Left ventricle myocardium superior (tissue), 1 donor: ENCODE measurements around the gene POLL. TPM values are rescaled to one million over a fixed set of nuclear protein-coding genes. Genes with fewer than 3 reads are reported as not detected.

ENCODE experiments used
- ATAC-seq: fragments of 200-7000 bp; cut with Tn5 transposase; one replicate; pipeline ENCODE4 v1.9.1; 2020; ENCODE audit warnings: mild to moderate bottlenecking, moderate library complexity
- DNase-seq: peaks from one replicate; pipeline ENCODE4 v3.0.0-alpha.2; 2020
- intact Hi-C: fragments of 100-400 bp; cut with micrococcal nuclease; formaldehyde crosslinking; loops from one replicate; pipeline ENCODE4 v1.11.0; 2022
- total RNA-seq: library from RNA; stranded (reverse); fragmentation: NEBNext Ultra II Directional; extraction: Animal tissue kit (Norgen Biotek cat#: 25700); gene quantifications from one replicate; pipeline ENCODE4 v1.2.1, GENCODE V29; 2021
- donor health status: DM: no; HTN: yes; CAD: no; lungs with severe emphysema.

Gene POLL
- total RNA-seq, 1 donor from 2014 or later, result 20.1 TPM

DNA sequence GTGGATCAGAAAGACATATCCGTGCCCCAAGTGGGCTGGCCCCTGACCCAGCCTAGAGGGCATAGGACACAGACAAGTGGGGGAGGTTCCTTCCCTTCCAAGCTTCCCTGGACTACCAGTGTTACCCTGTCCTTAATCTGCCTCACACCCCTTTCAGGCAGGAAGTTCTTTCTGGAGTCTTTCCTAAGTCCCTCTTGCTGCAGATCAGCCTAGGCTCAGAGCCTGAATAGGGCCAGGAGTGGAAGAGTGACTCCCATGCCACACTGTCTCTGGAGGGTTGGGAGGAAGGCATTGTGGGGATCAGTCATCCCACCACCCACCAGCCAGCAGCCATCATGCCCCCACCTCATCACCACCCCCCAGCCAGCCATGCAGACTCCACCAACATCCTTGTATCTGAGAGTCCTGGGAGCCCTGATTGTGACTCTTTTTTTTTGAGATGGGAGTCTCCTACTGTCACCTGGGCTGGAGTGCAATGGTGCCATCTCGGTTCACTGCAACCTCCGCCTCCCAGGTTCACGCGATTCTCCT lies 22.6 kb downstream of the POLL start:
- intact Hi-C loops, result no loop called here
- DNase-seq, result no peak
- no peak for ATAC-seq

DNA sequence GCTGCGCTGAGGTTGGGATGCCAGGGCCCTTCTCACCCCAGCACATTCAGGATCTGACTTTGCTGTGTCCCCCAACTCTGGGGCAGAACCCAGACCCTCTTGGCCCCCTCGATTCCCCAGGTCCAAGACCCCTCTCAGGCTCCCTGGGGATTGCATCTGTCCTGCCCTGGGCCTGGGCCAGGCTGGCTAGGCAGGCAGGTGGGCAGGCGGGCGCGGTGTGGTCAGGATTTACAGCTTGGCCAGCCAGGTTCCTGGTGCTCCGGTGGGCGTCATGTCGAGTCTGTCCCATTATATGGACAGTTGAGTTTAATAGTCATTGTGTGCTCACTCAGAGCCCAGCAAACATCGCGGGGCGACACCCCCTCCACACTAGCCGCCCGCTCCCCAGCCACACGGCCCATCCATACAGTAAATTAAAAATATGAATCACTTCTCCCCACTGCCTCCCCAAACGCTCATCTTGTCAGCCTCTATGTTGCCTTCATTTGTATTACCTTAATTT lies 23.5 kb downstream of the POLL start:
- DNase-seq (no peak), ATAC-seq (no peak)
- intact Hi-C loops, result no loop called here

DNA sequence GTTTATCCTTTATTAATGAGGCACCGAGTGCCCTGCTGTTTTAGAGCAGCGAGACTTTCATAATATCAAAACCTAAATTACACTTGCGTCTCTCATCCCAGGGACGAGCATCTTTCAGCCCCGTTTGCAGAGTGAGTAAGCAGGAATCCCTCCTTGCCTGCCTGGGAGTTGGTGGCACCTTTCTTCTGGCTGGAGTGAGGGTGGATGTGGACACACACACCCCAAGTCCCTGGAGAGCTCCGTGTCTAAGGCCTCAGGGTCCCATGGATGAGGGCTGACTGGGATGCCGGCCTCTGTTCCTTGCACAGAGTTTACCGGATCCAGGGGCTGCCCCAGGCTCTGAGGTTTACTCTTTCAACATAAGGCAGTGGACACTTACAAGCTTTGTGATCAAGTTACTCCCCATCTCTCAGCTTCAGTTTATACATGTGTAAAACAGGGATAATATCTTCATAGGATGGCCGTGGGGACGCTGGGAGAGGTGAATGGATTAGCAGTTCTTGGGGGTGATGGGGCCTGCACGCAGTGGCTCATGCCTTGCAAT lies 24.5 kb downstream of the POLL start:
- no peak for DNase-seq
- intact Hi-C loops, result no loop called here
- no peak for ATAC-seq

DNA sequence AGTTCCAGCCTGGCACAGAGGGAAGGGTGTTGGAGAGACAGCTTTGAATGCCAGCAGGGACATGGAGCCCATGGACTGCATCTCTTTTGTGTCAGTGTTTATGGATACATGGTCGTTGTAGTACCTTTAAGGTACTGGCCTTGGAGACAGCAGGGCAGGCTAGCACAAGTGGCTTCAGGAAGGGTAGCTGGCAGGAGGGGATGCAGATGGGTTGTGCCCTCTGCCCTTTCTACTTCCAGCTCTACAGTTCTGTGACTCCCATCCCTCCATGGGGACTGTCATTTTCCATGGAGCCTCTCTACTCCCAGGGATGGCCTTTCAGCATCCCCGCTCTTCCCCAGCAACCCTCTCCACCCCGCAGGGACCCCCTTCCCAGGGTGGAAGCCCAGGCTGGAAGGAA lies 25.1 kb downstream of the POLL start:
- ATAC-seq (no peak), DNase-seq (no peak)
- intact Hi-C loops, result no loop called here

DNA sequence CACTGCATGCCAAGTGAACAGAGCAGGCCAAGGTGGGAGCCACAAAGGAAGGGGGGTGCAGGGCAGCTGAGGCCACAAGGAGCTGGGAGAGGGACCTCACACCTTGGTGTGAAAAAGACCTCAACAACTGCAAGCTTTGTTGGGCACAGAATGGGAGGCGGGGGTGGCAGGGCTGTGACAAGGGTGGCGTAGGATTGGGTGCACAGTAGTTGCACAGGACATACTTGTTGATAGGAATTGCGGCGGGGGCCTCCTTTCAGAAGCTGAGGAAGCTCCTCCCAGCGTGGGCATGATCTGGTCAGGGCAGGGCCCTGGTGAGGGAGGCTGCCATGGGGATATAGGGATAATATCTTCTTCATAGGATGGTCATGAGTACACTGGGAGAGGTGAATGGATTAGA lies 25.8 kb downstream of the POLL start:
- intact Hi-C loops, result no loop called here
- DNase-seq (no peak), ATAC-seq (no peak)

DNA sequence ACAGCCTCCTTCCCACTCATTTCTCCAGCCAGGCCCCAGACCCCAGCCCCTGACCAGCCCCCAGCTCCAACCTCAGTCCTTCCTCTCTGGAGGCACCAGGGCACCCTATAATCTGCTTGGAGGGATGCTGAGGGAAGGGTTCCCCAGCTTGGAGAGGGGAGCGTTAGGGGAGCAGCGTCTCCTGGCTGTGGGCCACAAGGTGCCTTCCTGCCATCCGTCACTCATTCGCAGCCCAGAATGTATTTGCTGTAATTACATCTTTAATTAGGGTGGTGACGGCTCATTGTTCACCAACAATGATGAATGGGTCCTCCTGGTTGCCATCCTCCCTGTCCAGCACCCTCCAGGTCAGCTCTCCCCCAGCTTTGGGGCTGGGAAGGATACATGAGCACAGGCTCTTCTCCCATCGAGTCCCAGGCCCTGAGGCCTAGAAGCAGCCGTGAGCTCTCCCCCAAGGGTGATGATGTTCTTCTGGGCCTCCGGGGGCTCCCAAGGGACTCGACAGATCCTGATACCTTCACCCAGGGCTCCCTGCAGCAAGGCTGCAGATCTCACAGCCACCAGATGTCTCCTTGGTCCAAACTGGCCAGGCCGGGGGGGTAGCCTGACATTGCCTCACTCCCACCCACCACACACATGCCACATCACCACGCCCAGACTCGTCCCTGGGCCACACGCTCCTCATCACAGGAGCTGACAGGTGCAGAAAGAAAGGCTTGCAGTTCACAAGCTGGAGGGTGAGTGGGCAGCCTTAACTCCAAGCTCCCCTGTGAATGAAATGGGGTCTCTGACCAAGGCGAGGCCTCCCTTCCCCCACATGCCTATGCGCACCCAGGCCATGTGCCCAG lies 26.8 kb downstream of the POLL start:
- intact Hi-C loops, result no loop called here
- ATAC-seq, result no peak
- DNase-seq, result no peak

DNA sequence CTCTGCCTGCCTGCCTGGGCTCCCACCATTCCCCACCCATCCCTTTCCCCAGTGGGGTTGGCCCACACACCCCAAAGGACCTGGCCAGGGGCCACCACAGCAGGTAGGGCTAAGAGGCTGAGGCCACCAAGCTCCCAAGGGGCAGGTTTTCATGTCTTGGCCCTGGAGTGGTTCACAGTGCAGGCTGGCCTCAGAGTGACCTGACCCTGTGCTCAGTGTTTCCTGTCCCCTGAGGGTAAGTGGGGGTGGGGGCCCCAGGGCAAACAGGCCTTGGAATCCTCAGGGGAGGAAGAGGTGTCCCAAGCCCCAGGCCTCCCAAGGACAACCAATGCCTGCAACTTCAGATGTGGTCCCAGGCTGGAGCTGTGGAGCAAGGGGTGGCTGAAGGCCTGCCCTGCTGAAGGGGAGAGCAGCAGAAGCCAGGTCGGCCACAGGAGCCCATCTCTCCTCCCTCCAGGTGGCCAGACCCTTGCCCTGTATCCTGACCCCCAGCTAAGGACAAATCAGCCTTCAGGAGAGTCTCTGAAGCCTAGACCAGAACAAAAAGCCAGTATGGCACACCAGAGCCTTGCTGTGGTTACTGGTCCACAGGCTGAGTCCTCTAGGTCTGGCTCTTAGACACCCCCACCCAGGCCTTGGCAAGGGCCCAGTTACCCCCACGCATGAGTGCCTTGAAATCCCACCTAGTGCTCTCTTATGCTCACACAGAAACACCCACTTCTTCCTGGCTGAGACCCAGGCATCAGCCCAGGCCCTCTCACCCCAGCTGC lies 27.6 kb downstream of the POLL start:
- intact Hi-C loops, result no loop called here
- ATAC-seq, result no peak
- DNase-seq, result no peak

DNA sequence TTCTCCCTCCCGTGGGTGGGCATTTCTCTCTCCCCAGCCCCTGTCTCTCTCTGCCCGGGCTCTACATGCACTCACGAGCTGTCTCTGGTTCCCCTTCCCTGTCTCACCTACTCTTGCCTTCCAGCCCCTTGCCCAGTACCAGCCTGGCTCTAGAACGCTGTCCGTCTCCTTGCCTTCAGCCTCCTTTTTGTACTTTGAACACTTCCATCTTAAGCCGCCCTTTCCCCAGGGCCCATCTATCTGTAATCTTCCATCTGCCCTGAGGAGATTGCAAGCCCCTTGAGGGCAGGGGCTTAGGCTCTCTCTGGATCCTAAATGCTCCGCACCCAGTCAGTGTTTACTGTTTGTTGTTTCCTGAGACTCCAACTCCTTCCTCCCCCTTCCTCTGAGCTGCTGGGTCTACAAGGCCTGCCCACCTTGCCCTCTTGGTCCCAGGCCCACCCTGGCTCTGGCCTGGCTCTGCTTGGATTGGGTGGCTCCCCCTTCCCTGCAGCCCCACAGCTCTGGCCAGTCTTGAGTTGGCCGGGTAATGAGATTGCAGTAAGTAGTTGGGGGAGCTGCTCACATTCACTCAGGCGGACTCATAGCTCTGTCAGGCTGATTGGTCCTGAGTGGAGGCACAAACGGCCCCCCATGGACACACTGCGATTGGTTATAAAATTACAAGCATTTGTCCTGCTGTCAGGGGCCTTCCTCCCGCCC lies 28.3 kb downstream of the POLL start:
- ATAC-seq (no peak), DNase-seq (no peak)
- intact Hi-C loops, result no loop called here

DNA sequence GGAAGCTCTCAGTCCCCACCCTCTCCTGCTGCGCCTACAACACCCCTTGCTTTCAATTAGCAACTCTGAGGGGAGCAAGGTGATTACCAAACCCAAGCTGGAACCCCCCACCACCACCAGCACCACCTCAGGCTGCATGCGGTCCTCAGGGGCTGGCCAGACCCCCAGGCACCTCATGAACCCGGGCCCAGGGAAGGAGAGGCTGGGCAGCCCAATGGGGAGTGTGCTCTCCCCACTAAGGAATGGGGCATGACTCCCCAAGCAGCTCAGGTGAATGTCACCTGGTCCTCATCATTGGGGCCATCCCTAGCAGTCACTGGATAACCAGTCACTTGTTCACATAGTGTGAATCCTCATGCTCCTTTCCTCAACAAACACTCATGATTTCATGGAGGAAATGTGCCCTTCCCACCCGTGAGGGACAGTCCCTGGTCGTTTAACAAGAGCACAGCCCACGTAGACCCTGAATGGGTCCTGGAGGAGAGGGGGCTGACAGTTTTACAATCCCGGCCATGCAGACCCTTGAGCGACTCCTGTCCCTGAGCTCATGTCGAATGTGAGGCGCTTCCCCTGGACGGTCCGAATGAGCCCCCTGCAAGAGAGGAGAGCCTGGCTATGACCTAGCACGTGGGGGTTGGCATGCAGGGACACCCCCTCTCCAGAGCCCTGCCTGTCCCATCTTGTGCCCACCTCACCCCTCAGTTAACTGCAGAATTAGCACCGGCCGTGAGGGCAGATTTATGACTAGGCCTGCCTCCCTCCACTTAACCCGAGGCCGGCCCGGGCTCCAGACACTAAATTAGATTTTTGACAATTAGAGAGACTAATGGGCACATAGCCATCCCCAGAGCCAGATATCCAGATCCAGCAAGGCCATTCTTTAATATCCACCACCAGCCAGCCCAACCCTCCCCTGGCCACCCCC lies 29.1 kb downstream of the POLL start:
- intact Hi-C loops, result no loop called here
- DNase-seq (no peak), ATAC-seq (peak; percentile 9)

DNA sequence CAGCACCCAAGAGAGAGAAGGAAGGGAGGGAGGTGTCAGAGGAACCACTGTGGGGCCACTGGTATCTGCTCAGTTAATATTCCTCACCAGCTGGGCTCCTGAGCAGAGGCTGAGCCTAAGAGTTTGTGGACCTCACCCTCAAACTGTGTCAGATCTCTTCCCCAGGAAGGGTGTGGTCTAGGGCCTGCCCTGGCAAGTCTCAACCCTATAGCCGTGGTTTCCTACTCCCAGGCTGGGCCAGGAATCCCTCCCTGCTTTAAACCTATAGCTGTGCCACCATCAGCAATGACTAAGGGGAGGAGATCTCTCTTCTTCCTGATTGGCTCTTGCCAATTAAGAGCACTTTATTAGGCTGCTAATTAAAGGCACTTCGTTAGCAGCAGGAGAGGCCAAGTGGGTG lies 29.9 kb downstream of the POLL start:
- DNase-seq (no peak), ATAC-seq (peak; percentile 25)
- intact Hi-C loops, result no loop called here

DNA sequence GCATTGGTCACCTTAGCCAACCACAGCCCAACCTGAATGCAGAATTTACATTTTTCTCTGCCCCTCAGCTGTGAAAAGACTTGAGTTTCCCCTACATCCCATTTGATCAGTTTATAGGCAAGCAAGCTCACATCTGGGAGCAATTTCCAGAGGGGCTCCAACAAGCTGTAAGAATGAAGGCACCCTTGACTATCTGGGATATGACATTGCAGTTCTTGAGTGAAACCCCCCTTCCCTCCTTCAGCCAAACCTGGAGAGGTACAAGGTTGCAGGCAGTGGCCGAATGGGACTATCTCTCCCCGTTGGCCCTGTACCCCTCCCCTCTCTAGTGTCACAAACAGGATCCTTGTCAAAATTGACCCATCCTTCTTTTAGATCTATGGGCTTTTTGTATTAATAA lies 30.5 kb downstream of the POLL start:
- ATAC-seq, result no peak
- intact Hi-C loops, result no loop called here
- no peak for DNase-seq

DNA sequence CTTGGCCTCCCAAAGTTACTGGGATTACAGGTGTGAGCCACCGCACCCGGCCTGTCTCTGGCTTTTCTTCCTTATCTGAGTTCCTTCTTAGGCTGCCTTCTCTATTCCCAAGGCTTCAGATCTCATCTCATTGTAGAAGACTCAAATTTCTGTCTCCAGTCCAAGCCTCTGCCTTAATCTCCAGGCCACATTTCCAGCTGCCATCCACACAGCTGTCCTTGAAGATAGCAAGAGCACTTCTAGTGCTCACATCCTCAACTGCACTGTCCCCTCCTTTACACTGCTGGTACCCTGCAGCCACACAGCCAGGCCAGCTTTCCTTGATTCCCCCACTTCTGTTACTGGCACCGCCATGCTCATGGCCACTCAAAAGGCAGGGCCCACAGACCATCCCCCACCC lies 35.6 kb downstream of the POLL start:
- intact Hi-C loops, result no loop called here
- no peak for DNase-seq
- ATAC-seq, result no peak

DNA sequence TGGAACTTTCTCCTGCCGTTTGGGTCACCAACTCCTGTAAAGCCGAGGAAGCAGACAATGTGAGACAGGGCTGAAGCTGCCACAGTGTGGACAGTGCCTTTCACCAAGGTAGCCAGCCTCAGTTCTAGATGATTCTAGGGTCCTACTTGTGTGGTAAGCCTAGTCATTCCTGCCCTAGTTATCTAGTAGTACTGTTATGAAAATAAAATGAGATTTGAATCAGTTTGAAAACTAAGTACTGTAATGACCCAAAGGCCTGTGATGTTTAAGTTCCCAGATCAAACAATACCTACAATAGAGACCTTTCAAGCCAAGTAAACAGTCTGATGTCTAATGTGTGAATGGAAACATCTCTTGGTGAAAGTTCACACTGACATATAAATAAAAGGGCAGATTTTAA lies 37.1 kb downstream of the POLL start:
- intact Hi-C loops, result no loop called here
- DNase-seq (no peak), ATAC-seq (no peak)

DNA sequence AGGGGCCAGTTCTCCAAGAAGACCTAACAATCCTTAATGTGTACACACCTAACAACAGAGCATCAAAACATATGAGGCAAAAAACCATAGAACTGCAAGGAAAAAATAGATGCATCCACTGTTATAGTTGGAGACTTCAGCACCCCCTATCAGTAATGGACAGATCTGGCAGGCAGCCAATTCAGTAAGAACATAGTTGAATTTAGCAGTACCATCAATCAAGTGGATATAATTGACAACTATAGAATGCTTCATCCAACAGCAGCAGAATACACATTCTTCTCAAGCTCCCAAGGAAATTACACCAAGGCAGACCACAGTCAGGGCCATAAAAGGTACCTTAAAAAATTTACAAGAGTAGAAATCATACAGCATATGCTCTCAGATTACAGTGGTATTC lies 42.2 kb downstream of the POLL start:
- ATAC-seq (no peak), DNase-seq (no peak)
- intact Hi-C loops, result no loop called here

DNA sequence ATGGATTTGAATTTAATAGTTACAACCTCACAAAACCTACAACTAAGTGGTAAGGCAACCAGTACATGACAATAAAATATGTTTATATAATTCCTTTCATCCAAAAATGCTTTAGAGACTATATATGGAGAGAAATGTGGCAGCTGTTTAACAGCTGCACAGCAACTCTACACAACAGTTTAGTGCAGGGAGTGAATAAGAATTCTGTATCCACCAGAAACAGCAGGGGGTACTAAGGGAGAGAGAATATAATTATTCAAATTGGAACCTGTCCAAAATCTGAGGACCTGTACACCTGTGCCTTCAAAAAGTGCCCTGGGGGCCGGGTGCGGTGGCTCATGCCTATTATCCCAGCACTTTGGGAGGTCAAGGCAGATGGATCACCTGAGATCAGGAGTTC lies 49.6 kb downstream of the POLL start:
- no peak for ATAC-seq
- no peak for DNase-seq
- intact Hi-C loops, result no loop called here

DNA sequence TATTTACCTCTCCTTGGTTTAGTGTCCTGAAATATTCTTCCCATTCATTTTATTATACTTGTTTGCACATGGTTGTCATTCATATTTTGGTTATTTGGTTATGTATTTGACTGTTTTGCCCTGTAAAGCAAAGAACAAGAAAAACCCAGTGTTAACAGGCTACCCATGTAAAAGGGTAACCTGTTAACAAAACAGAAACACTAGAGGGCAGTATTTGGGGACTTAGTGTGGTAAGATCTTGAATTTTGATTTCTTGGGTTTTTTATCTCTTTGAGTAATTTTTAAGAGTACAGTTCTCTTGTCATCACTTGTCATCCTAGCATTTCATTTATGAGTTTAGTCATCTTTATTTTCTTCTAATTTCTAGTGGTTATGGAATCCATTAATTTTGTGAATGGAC lies 51.3 kb downstream of the POLL start:
- intact Hi-C loops, result no loop called here
- ATAC-seq (no peak), DNase-seq (no peak)

DNA sequence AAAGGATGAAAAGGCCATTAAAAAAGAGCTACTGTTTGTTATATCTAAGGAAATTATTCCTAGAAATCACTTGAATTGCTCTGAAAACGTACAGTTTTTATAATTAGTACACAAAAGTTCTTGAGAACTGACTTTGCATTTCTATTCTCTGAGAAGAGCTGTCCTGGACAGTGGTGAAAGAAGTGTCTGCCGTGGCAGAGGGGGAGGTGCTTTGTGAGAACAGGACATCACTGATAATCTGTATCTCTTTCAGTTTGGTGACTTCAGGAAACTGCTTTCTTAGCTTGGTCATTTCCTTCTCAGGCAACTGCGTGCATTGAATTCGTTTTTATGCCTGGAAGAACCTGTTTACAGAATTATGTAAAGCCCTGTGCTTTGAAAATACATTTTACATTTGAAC lies 52.1 kb downstream of the POLL start:
- intact Hi-C loops, result no loop called here
- DNase-seq (no peak), ATAC-seq (no peak)

DNA sequence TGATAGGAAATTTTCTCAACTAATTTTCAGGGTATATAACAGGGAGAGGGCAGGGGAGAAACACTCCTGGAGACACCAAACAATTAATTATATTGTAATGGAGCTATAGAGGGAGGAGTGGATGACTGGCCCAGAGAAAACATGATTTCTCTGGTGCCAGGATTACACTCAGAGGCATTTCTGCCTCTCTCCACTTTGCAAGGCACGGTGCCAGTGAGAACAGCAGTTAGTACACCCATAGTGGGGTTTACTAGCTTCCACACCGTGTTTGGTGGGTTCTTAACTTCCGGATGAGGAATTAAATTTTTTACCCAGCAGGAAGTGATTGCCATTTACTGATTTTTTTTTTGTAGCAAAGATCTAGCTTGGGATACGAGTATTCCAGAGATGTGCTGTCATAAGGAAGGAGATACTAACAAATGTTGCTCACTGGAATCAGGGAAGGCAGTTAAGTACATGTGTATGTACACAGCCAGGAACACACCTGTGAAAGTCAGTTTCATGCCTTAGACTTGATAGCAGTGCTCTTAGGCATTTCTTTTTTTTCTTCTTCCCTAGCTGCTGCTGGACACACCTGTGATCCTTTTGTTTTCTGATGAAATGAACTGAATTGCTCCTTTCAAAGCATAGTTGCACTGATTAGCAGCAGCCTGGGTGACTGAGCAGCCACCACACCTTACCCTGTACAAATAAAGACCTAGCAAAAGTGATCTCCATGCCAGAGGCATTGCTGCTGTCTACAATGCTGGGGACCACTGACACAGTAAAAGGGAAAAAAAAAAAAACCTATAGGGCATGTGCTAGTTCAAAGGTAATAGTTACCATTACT lies 58.1 kb downstream of the POLL start:
- peak; percentile 52 for ATAC-seq
- DNase-seq, result no peak
- intact Hi-C loops, result no loop called here
